ENCODE measurements around the gene NR2F1-AS1.

Gene NR2F1-AS1

GRCh38 chr5:93364378-93364777 is 216.6 kb downstream of the NR2F1-AS1 start:
- no peaks in the 10 kb centered on the region for H3K27me3 ChIP-seq (ENCODE audit: insufficient read depth, low read depth, severe bottlenecking)
- no peaks in the 10 kb centered on the region for H3K36me3 ChIP-seq
- no peak overlapping the region for H3K4me3 ChIP-seq (ENCODE audit: low read depth, low read length)
- no peak overlapping the region for H3K27ac ChIP-seq
- no peaks in the 10 kb centered on the region for H3K9me3 ChIP-seq (ENCODE audit: severe bottlenecking)
- DNase-seq, result no peak
- TF ChIP-seq, protein P1, sequence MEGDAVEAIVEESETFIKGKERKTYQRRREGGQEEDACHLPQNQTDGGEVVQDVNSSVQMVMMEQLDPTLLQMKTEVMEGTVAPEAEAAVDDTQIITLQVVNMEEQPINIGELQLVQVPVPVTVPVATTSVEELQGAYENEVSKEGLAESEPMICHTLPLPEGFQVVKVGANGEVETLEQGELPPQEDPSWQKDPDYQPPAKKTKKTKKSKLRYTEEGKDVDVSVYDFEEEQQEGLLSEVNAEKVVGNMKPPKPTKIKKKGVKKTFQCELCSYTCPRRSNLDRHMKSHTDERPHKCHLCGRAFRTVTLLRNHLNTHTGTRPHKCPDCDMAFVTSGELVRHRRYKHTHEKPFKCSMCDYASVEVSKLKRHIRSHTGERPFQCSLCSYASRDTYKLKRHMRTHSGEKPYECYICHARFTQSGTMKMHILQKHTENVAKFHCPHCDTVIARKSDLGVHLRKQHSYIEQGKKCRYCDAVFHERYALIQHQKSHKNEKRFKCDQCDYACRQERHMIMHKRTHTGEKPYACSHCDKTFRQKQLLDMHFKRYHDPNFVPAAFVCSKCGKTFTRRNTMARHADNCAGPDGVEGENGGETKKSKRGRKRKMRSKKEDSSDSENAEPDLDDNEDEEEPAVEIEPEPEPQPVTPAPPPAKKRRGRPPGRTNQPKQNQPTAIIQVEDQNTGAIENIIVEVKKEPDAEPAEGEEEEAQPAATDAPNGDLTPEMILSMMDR (IDR thresholded peaks at IDR 0.05; ENCODE audit: low read depth, low read length), result no peak

GRCh38 chr5:93360436-93361088 is 220.5 kb downstream of the NR2F1-AS1 start:
- H3K27me3 ChIP-seq (ENCODE audit: insufficient read depth, low read depth, severe bottlenecking), result no peaks in the 10 kb centered on the region
- H3K36me3 ChIP-seq, result no peaks in the 10 kb centered on the region
- no peak overlapping the region for H3K4me3 ChIP-seq (ENCODE audit: low read depth, low read length)
- TF ChIP-seq, protein P1 (IDR thresholded peaks at IDR 0.05; ENCODE audit: low read depth, low read length), result no peak
- no peak overlapping the region for H3K27ac ChIP-seq
- DNase-seq, result no peak
- H3K9me3 ChIP-seq (ENCODE audit: severe bottlenecking), result no peaks in the 10 kb centered on the region

DNA sequence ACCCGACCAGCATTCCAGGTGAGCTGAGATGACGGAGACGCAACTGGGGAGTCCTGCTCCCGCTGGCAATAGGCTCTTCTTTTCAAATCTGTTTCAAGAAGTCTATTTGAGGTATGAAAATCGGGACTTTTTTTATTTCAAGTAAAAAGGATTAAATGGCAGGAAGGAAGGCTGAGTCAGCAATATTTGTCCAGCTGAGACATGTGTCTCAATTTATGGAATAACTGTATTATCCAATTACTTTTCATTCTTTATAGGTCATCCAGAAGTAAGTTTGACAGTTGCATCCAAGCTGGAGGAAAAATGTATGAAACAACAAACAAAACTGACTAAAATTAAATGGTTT is 221.1 kb downstream of the NR2F1-AS1 start:
- H3K4me3 ChIP-seq (ENCODE audit: low read depth, low read length), result no peak overlapping the region
- H3K27ac ChIP-seq, result no peak overlapping the region
- no peaks in the 10 kb centered on the region for H3K27me3 ChIP-seq (ENCODE audit: insufficient read depth, low read depth, severe bottlenecking)
- no peak for DNase-seq
- H3K9me3 ChIP-seq (ENCODE audit: severe bottlenecking), result no peaks in the 10 kb centered on the region
- TF ChIP-seq, protein P1 (IDR thresholded peaks at IDR 0.05; ENCODE audit: low read depth, low read length), result no peak
- H3K36me3 ChIP-seq, result no peaks in the 10 kb centered on the region
